ENCODE measurements around the gene IL34. TPM values are rescaled to one million over a fixed set of nuclear protein-coding genes. Genes with fewer than 3 reads are reported as not detected.
A peak's percentile ranks its signal among the peaks of the same experiment; 100 is the strongest.

IL34 gene
- total and polyA plus RNA-seq, 8 donors = 0.45 to 5.9 (median 1.8) TPM; not detected in 2

DNA sequence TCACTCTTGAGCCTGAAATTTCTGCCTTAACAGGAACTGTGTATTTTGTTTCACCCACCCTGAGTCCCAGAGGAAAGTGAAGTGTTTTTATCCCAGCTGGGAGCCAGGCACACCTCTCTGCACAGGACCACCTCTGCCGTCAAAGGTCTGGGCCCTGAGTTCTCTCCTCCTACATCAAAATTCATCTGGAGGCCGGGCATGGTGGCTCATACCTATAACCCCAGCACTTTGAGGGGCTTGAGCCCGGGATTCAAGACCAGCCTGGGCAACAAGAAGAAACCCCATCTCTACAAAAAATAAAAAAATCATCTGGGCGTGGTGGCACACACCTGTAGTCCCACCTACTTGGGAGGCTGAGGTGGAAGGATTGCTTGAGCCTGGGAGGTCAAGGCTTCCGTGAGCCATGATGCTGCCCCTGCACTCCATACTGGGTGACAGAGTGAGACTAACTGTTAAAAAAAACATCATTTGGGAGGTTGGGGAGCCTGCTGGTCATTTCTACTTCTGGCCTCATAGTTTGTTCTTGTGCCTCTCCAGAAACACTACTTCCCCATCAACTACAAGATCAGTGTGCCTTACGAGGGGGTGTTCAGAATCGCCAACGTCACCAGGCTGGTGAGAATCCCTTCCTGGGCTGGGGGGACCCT is 9.8 kb downstream of the IL34 start:
- 69 to 77% (median 76%) methylated on average over 8 of the region's 8 CpGs for WGBS, 5 donors
- intact Hi-C loops (cut with DNase I; ENCODE audit: low total_unique reads) = loop anchor here (10.0 kb wide), 1 partner anchor 121 kb away; no protein-coding TSS in a partner anchor

DNA sequence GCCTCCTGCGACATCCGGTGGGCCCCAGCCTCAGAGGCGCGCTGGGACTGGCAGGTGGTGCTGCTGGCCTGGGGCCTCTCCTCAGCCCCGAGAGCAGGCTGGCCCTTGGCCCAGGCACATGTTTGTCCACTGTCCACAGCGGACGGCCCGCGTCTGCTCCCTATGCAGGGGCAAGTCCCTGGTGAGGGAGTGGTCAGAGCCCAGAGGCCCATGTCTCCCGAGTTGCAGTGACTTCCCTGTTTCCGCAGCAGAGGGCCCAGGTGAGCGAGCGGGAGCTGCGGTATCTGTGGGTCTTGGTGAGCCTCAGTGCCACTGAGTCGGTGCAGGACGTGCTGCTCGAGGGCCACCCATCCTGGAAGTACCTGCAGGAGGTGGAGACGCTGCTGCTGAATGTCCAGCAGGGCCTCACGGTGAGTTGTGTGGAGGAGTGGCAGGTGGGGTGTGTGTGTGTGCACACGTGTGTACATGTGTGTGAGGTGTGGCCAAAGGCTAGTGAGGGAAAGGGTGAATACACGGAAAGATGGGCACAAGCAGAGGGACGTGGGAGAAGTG is 10.4 kb downstream of the IL34 start:
- DNase-seq = peak; percentile 64 to 69
- 23 to 56% (median 39%) methylated on average over 7 to 22 of the region's 22 CpGs for WGBS, 5 donors
- H3K4me3 ChIP-seq = no peak overlapping the region
- TF ChIP-seq POLR2A (IDR thresholded peaks at IDR 0.05) = no peak
- no peak for TF ChIP-seq POLR2AphosphoS5 (IDR thresholded peaks at IDR 0.05)
- no peaks in the 10 kb centered on the region for H3K27me3 ChIP-seq
- no peak overlapping the region for H3K27ac ChIP-seq
- H3K4me1 ChIP-seq = peaks cover 8 to 30% (median 21%) of the 10 kb centered on the region in 4 donors
- no peaks in the 10 kb centered on the region for H3K9me3 ChIP-seq
- peaks cover 0 to under 1% (median 0%) of the 10 kb centered on the region in 4 donors for H3K36me3 ChIP-seq
- intact Hi-C loops (cut with DNase I; ENCODE audit: low total_unique reads) = loop anchor here (10.0 kb wide), 1 partner anchor 122 kb away; no protein-coding TSS in a partner anchor

More for the DNA sequence above, 9.8 kb downstream of the IL34 start:
- TF ChIP-seq EP300 (IDR thresholded peaks at IDR 0.05) (no peak), POLR2A (IDR thresholded peaks at IDR 0.05) (no peak), POLR2AphosphoS5 (IDR thresholded peaks at IDR 0.05) (no peak)
- TF ChIP-seq, protein P1, sequence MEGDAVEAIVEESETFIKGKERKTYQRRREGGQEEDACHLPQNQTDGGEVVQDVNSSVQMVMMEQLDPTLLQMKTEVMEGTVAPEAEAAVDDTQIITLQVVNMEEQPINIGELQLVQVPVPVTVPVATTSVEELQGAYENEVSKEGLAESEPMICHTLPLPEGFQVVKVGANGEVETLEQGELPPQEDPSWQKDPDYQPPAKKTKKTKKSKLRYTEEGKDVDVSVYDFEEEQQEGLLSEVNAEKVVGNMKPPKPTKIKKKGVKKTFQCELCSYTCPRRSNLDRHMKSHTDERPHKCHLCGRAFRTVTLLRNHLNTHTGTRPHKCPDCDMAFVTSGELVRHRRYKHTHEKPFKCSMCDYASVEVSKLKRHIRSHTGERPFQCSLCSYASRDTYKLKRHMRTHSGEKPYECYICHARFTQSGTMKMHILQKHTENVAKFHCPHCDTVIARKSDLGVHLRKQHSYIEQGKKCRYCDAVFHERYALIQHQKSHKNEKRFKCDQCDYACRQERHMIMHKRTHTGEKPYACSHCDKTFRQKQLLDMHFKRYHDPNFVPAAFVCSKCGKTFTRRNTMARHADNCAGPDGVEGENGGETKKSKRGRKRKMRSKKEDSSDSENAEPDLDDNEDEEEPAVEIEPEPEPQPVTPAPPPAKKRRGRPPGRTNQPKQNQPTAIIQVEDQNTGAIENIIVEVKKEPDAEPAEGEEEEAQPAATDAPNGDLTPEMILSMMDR (IDR thresholded peaks at IDR 0.05) = no peak
- no peak for DNase-seq
- Histone ChIP-seq H3K4me3 (no peak overlapping the region), H3K9me3 (no peaks in the 10 kb centered on the region), H3K36me3 (no peaks in the 10 kb centered on the region), H3K4me1 (peaks cover 8 to 25% (median 19%) of the 10 kb centered on the region in 4 donors), H3K27me3 (no peaks in the 10 kb centered on the region), H3K27ac (no peak overlapping the region)

DNA sequence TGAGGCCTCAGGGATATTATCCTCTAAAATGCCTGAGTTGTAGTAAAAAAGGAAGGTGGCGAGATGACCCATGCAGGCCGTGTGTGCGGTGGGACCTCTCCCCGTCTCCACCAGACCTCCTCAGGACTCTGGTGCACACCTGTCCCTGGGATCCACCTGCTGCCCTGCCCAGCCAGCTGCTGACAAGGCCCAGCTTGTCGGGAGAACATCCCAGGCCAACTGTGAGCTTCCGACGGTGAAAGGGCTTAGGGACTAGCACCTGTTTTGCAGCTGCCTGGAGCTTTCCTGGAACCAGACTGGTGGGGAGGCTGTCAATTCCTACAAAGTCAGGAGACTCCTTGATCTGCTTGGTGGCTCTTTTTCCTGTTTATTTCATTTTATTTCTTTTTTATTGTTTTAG is 11.6 kb downstream of the IL34 start:
- H3K27ac ChIP-seq = no peak overlapping the region
- H3K9me3 ChIP-seq = no peaks in the 10 kb centered on the region
- 77 to 87% (median 84%) methylated on average over 7 of the region's 7 CpGs for WGBS, 5 donors
- H3K4me1 ChIP-seq = peaks cover 13 to 41% (median 28%) of the 10 kb centered on the region in 4 donors
- TF ChIP-seq EP300 (IDR thresholded peaks at IDR 0.05) = no peak
- TF ChIP-seq POLR2AphosphoS5 (IDR thresholded peaks at IDR 0.05) = no peak
- TF ChIP-seq POLR2A (IDR thresholded peaks at IDR 0.05) = no peak
- TF ChIP-seq, protein P1 (IDR thresholded peaks at IDR 0.05) = no peak
- no peak for DNase-seq
- H3K36me3 ChIP-seq = peaks cover 0 to 10% (median 3%) of the 10 kb centered on the region in 4 donors
- H3K27me3 ChIP-seq = no peaks in the 10 kb centered on the region
- no peak overlapping the region for H3K4me3 ChIP-seq
- intact Hi-C loops (cut with DNase I; ENCODE audit: low total_unique reads) = loop anchor here (10.0 kb wide), 1 partner anchor 123 kb away; no protein-coding TSS in a partner anchor

- no peak overlapping the region for H3K4me3 ChIP-seq
- H3K36me3 ChIP-seq = peaks cover 8 to 20% (median 12%) of the 10 kb centered on the region in 4 donors
- TF ChIP-seq, protein P1 (IDR thresholded peaks at IDR 0.05) = no peak
- TF ChIP-seq EP300 (IDR thresholded peaks at IDR 0.05) = no peak
- no peak for TF ChIP-seq POLR2AphosphoS5 (IDR thresholded peaks at IDR 0.05)
- TF ChIP-seq POLR2A (IDR thresholded peaks at IDR 0.05) = no peak
- no peaks in the 10 kb centered on the region for H3K9me3 ChIP-seq
- peaks cover 11 to 42% (median 27%) of the 10 kb centered on the region in 4 donors for H3K4me1 ChIP-seq
- intact Hi-C loops (cut with DNase I; ENCODE audit: low total_unique reads) = loop anchor here (10.0 kb wide), 1 partner anchor 124 kb away; no protein-coding TSS in a partner anchor
- DNase-seq = no peak
- 77 to 91% (median 83%) methylated on average over 5 of the region's 5 CpGs for WGBS, 5 donors
- H3K27me3 ChIP-seq = no peaks in the 10 kb centered on the region
- no peak overlapping the region for H3K27ac ChIP-seq
Observed at GRCh38 chr16:70658921-70659320, 12.6 kb downstream of the IL34 start.
